Adrenal gland (tissue), 5 donors: ENCODE results near the gene LILRB2.

Experiments used
- POLR2A ChIP-seq, 2 donors: fragments of 450-650 bp; IDR thresholded peaks; one replicate each; pipeline ENCODE4 v1.6.1; 2017; ENCODE audit warnings: antibody characterized with exemption in 2 of 2, mild to moderate bottlenecking in 2 of 2, moderate library complexity in 1 of 2
- TF ChIP-seq, protein P1 (sequence below), 6 experiments: fragments of 450-650 bp in 4 of 6; fragments of 200-600 bp in 2 of 6; sonication (generic) in 1 of 6; IDR thresholded peaks; 1 replicate in 5 of 6; 2 replicates in 1 of 6; pipeline versions ENCODE4 v1.5.1 to v1.8.0; 2016 to 2021; ENCODE audit warnings: antibody characterized with exemption in 6 of 6, mild to moderate bottlenecking in 2 of 6, moderate library complexity in 1 of 6
- donor health status: DM: no; HTN: no; CAD: no.

DNA sequence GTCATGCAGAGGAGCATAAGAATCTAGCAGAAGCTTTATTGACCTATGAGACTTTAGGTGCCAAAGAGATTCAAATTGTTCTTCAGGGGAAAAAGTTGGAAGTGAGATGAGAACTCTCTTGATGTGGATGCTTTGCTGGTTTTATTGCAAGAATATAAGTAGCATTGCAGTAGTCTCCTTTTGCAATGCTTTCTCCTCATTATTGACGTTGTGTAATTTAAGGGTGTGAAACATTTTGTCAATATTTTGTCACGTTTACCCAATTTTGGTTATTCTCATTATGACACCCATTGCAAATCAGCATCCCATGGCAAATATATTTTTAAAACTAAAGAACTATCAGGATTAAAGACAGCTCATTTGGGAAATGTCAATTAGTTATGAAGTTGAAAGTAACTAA, 12.0 kb downstream of the LILRB2 start:
- TF ChIP-seq, protein P1, sequence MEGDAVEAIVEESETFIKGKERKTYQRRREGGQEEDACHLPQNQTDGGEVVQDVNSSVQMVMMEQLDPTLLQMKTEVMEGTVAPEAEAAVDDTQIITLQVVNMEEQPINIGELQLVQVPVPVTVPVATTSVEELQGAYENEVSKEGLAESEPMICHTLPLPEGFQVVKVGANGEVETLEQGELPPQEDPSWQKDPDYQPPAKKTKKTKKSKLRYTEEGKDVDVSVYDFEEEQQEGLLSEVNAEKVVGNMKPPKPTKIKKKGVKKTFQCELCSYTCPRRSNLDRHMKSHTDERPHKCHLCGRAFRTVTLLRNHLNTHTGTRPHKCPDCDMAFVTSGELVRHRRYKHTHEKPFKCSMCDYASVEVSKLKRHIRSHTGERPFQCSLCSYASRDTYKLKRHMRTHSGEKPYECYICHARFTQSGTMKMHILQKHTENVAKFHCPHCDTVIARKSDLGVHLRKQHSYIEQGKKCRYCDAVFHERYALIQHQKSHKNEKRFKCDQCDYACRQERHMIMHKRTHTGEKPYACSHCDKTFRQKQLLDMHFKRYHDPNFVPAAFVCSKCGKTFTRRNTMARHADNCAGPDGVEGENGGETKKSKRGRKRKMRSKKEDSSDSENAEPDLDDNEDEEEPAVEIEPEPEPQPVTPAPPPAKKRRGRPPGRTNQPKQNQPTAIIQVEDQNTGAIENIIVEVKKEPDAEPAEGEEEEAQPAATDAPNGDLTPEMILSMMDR (IDR thresholded peaks at IDR 0.05): no peak
- TF ChIP-seq POLR2A (IDR thresholded peaks at IDR 0.05): no peak
